GM12891 (cell line): ENCODE measurements around the gene TBC1D22A.

Source experiments
- POLR2A ChIP-seq: IDR thresholded peaks from 2 replicates; pipeline ENCODE4 v1.6.1; 2011; ENCODE audit warnings: low read depth, low read length, control low read depth
- POLR2AphosphoS5 ChIP-seq: IDR thresholded peaks from 2 replicates; pipeline ENCODE4 v1.6.1; 2011; ENCODE audit warnings: low read depth, low read length, control low read depth
- POU2F2 ChIP-seq: IDR thresholded peaks from 2 replicates; pipeline ENCODE4 v1.6.1; 2011; ENCODE audit warnings: low read depth, mild to moderate bottlenecking, control low read depth, low read length, moderate library complexity
- SPI1 ChIP-seq: IDR thresholded peaks from 2 replicates; pipeline ENCODE4 v1.6.1; 2011; ENCODE audit warnings: low read depth, low read length, control low read depth
- TAF1 ChIP-seq: IDR thresholded peaks from 2 replicates; pipeline ENCODE4 v1.6.1; 2011; ENCODE audit warnings: low read depth, low read length, control low read depth

GRCh38 chr22:46910624-46911023 lies 148.2 kb downstream of the TBC1D22A start:
- TF ChIP-seq POLR2A: no peak
- no peak for TF ChIP-seq POLR2AphosphoS5
- no peak for TF ChIP-seq POU2F2
- no peak for TF ChIP-seq TAF1
- TF ChIP-seq SPI1: no peak
